HG02970 (cell line): ENCODE measurements around the gene ADSS1.

ENCODE experiments used
- ATAC-seq: cut with Tn5 transposase; IDR thresholded peaks from one replicate; pipeline ENCODE4 v1.9.1; 2021; ENCODE audit warnings: mild to moderate bottlenecking, moderate library complexity, moderate number of reproducible peaks; ENCODE audit not compliant: unreplicated experiment, low FRiP score

ADSS1 gene

DNA sequence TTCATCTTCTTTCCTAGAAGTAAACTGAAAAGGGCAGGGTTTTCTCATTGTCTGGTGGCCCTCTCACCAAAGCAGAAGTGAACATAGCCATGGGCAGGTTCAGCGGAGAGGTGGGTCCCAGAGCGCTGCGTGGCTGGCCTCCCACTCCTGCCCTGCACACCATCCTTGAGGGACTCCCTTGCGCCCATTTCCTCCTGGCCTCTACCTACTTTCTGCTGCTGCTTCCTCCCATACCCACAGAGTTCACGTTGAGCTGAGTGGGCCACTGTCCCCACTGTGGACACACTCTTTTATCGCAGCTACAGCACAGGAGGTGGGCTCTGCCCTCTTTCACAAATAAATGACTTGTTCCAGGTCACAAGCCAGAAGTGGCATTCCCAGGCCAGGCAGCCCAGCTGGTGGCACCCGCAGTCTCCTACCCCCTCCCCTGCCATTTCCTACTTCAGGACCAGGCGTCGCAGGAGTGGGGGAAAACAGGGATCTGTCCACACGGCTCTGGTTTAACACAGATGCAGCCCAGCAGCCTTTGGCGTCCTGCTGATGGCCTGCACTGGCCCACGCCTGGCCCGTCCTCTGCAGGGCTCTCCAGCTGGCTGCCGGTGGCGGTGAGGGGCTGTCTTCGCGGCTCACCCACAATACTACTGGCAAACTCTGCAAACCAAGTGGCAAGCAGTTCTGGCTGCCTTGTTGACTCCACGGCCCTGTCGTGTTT is 33.8 kb downstream of the ADSS1 start:
- ATAC-seq: no peak

DNA sequence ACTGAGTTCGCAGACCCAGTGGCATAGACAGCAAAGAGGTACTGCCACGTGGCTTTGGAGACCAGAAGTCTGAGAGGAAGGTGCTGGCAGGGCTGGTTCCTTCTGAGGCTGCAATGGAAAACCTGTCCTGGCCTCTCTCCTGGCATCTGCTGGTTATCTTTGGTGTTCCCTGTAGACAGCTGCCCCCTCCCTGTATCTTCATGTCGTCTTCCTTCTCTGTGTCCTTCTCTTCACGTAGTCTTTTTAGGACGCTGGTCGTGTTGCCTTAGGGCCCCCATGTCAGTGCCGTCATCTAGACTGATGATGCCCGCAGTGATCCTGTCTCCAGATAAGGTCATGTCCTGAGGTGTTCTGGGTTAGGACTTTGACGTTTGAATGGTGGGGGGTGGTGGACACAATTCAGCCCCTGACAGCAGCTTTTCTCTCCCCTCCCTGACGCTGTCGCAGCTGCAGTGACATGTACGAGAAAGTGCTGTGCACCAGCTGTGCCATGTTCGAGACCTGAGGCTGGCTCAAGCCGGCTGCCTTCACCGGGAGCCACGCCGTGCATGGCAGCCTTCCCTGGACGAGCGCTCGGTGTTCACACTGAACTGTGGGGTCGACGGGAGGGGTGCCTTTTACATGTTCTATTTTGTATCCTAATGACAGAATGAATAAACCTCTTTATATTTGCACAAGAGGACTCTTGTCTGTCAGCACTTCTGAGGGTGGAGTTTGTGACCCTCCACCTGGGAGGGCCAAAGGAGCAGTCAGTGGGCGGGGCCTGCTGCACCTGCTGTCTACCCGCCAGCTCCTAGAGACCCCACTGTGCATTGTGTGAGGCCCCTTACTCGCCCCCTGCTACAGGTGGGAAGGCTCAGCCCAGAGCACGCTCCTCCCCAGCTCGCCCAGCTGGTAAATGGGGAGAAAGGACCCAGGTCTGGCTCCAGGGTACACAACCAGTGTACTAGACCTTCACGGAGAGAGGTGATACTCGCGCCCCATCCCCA is 35.2 kb downstream of the ADSS1 start:
- ATAC-seq: no peak

DNA sequence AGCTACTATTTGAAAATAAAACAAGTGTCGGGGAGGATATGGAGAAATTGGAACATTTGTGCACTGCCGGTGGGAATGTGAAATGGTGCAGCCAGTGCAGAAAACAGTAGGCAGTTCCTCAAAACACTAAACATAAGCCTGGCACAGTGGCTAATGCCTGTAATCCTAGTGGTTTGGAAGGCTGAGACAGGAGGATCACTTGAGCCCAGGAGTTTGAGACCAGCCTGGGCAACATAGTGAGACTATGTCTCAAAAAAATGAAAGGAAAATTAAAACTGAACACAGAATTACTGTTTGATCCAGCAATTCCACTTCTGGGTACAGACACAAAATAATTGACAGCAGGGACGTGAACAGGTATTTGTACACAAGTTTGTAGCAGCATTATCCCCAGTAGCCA is 41.5 kb downstream of the ADSS1 start:
- ATAC-seq: no peak

DNA sequence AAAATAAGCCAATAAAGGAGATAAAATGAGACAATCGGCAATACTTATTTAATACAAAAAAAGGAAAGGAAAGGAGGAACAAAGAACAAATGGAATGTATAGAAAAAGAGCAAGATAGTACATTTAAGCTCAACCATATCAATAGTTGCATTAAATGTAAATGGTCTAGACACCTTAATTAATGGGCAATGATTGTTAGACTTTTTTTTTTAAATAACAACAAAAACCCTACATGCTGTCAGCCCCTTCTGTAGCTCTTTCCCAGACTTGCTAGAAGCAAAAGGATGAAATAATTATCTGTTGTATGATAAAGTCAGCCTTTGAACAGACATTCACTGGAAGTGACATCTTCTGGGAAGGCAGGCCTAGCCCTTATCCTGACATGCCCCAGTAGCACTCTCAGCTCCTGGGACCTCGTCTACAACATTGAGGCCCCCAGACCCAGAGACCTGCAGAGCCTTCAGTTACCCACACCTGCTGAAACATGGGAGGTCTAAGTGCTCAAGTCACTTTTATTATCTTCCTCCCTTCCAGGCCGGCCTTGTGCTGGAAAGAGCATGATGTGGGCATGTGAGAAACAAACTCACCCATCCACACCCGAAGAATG is 42.3 kb downstream of the ADSS1 start:
- ATAC-seq: no peak

DNA sequence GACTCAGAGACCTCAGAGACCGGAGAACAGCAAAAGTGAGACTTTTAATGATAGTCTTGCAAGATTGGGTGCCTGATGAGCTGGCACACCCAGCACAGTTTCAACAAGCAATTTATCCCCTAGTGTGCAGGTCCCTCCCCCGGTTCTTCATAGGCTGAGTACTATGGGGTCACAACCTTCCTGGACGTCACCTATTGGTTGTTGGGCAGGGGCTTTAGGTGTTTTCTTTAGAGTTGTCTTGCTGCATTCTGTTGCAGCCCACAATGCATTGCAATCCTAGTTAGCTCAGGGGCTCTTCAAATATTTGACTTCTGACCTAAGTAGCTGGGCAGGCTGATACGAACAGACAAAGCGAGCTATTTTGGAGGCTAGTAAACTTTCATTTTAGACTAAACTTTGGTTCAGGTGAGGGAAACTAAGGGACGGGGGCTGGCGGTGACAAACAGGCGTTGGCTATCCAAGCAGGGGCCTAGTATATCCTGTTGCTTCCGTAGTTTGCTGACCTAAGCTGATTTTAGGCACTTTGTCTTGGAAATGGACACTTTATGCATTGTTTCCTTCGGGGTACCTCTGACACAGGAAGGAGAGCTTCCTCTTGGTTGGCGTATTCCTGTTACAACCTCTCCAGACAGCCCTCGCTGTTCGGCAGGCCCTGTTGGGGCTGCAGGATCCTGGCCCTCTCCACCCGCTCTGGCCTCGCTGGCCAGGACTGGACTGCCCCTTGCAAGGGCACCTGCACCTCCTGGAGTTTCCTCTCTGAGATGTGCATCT is 43.0 kb downstream of the ADSS1 start:
- ATAC-seq: no peak

DNA sequence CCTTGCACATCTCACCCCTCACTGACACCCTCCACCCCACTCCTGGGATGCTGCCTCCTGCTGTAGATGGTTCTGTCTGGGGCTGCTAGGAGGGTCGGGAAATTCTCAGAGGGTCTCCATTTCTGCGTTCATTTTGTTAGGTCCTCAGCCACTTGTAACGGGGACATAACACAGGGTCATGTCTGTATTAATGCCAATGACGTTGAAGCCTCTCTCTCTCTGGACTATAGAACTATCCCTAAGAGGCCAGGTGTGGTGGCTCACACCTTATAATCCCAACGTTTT is 43.5 kb downstream of the ADSS1 start:
- no peak for ATAC-seq

DNA sequence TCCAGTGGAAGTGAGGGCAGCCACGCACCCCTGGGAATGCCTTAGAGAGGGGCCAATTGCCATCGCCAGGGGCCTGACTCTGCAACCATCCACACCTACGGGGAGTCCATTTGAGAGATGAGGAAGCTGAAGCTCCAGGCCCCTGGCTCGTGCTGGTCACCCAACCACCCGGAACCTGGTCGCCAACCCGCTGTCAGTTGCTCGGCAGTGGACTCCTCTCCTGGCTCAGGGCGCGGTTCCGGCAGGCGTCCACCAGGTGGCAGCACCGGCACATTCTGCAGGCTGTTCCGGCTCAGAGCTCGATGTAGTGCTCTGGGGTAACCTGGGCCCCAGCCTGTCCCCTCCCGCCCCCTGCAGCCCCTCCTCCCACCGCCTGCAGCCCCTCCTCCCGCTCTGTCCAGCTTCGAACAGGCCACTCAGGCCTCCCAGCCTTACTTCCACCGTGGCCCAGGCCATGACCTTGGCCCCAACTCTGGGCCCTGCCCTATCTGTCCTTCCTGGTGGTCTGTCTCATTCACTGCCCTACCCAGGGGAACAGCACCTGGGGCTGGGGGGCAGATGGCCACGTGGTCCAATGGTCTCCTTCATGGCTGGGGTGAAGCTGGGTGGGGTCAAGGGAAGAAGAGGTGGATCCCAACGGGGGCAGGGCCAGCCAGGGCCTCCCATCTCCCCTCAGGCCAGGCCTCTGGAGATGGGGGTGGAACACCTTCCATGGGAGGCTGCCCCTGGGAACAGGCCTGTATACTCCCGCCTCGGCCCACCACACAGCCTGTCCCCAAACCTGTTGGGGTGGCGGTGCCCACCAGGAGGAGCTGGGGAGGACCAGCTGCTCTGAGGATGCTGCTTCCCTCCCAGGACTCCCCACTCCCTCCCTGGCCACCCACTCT is 44.7 kb downstream of the ADSS1 start:
- peak; percentile 71 for ATAC-seq

DNA sequence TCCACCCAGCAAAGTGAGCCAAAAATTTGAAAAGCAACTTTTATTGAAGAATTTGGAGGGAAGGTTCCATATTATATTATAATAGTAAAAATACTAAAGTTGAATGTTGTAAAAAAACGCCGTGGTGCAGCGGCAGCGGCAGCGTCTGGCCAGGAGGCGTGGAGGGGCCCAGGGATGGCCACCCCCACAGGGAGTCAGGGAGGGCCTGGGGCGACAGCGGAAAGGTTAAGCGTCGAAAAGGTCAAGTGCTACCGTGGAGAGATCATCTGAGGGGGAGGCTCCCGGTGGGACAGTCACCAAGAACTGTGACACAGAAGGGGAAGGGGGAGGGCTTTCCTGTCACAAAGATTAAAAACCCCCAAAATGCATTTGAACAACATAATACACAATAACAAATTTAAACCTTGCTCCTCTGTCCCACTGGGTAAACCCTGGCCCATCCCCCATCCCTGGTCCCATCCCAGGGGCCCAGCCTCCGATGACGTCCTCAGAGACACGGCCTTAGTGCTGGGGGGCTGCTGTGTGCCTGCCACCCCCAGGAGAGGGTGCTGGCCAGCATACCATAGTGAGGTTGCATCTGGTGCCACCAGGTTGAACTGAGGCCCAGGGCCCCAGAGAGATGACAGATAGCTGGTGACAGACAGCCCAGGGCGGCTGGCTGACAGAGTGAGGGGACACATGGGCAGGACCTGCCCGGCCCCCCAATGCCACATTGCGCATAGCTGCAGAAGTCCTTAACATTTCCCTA is 45.5 kb downstream of the ADSS1 start:
- no peak for ATAC-seq

DNA sequence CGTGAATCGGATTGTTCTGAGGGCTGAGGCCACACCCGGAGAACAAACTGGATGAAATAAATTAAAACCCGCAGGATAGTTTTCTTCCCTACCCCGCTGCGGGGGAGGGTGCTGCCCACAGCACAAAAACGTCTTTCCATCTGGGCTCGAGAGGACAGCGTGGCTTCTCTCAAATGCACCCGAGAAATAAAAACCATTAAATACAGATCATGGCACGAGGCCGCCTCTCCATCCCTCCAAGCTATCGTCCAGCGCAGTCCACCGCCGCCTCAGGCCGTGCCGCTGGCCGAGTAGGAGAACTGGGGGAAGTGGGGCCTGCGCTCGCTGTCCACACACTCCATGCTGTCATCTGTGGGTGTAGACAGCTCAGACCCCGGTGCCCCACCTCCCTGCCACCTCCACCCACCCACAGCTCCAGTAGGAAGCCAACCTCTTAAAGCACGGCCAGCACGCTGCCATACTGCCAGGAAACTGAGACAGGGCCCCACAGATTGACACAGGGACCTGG is 46.1 kb downstream of the ADSS1 start:
- ATAC-seq: no peak

DNA sequence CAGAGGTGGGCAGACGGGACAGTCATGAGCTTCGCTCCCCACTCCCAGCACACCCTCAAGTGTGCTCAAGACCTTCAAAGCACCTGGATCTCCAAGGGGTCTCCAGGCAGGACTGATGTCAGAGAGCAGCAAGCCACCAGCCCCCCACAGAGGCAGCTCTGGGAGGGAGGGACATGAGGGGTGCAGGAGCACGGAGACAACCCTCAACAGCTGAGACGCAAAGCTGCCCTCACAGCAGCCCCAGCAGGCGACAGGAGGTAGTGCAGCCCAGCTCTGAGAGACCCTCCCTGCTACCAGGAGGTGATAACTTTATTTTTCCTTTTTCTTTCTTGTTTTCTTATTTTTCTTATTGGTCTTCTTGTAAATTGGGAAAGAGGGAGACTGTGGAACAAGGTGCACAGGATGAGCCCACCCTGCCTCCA is 46.8 kb downstream of the ADSS1 start:
- no peak for ATAC-seq

DNA sequence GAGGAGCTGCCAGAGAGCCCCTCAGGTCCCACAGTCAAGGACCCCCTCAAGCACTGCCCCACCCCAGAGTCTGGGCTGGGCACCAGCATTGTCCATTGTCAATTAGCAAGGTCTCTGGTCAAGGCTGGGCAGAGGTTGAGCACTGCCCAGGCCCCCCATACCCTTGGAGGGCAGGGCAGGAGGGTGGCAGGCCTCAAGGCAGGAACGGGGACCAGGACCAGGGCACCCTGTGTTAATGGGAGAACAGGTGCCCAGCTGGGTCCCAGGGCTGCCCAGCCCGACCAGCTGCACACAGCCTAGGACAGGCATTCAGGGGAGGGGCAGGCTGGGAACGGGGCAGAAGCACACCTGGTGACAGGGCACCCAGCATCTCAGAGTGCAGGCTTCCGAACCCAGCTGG is 47.3 kb downstream of the ADSS1 start:
- no peak for ATAC-seq

DNA sequence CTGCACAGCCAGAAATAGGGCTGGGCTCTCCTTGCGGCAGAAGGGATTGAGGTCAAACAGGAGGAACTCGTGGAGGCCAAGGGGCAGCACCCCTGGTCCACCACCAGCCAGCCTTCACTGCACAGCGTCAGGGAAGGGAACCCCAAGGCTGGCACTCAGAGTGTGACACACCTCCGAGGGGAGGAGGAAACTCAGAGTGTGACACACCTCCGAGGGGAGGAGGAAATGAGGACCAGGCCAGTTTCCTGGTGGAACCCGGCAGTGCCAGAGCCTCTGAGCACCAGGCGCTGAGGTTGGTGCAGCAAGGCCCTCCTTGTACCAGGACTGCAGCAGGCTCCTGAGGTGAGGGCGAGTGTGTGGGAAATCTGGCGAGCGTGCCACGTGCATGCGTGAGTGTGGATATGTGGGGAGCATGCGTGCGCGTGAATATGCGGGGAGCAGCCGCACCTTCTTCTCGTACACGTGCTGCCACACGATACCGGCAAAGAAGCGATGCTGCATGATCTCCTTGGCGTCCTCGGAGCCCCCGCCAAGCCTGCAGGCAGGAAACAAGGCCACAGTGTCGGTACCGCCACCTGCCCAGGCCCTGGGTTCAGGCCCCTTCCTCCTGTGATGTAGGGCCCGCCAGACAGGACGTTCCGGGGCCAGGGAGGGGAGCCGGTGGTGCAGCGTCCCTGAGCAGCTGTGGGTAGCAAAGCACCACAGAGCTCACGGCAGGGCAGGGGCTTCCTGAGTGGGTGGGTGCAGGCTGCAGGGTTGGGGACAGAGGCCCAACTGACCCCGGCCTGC is 48.1 kb downstream of the ADSS1 start:
- no peak for ATAC-seq

DNA sequence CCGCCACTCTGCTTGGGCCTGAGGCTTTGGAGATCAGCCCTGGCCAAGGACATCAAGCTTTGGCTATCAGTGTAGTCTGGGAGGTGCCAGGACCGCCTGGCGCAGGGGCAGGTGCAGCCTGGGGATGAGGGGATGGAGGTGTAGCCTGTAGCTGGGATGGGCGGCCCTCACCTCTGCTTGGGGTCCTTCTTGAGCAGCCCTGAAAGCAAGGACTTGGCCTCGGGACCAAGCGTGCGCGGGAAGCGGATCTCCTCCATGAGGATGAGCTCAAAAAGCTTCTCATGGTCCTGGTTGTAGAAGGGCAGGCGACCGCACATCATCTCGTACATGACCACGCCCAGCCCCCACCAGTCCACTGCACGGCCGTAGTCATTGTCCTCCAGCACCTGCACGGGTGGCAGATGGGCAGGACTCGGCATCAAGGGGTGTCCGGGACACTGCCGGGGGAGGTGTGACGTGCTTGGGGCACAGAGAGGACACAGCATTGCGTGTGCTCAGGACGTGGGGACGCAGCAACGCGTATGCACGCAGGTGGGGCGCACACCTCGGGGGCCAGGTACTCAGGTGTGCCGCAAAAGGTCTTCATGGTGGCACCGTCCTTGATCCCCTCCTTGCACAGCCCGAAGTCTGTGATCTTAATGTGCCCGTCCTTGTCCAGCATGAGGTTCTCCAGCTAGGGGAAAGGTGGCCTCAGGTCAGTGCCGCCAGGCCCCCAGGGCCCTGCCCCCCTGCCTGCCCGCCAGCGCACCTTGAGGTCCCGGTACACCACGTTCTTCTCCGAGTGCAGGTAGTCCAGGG is 48.9 kb downstream of the ADSS1 start:
- no peak for ATAC-seq

DNA sequence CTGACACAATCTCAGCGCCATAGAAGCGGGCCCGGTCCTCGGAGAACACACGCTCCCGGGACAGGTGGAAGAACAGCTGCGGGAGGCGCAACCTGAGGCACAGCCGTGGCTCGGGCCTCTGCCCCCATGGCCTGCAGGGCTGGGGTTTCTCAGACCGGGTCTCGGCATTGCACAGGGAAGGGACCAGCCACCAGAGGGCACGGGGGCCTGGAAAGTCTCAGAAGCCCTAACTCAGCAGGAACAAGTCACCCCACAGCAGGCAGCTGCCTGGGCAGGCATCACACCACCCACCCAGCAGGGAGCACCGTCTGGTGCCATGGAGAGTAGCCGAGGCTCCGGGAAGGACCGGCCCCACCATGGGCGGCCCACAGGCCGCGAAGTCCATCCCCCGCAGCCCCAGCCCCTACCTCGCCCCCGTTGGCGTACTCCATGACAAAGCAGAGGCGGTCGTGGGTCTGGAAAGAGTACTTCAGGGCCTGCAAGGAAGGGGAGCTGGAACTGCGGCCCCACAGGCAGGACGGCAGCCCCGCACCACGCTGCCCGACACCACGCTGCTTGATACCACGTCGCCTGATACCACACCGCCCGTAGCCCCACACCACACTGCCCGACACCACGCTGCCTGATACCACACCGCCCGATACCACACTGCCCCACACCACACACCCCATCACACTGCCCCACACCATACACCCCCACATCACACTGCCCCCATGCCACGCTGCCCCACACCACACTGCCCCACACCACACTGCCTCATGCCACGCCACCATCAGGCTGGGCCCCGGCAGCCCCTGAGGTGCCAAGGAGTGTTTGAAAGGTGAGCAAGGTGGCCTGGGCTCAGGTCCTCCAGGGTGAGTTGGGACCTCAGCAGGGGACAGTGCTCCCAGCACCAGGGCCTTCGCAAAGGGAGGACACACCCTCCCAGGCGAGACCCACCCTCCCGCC is 49.8 kb downstream of the ADSS1 start:
- ATAC-seq: no peak

DNA sequence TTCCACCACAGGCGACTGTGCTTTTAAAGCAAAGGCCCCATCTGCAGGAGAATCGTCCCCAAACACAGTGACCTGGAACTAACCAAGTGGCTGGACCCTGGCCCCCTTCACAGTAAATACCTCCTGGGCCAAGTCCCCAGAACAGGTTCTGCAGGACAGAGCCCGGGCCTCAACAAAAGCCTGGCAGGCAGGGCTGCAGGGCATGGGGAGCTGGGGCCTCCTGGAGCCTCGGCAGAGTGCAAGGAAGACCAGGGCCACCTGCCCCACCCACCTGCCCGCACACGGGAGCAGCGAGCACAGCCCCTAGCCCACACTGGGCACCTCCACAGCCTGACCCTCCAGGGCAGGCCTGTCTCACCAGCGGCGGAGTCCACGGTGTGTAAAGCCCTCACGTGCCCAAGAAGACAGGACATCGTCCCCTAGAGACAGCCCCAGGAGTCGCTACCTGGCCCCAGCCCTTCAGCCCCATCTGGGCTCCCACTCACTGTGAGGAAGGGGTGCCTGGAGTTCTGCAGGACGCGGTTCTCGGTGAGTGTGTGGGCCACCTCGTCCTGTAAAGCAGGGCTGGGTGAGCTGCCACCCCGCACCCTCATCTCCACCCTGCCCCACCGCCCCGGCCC is 50.5 kb downstream of the ADSS1 start:
- no peak for ATAC-seq

DNA sequence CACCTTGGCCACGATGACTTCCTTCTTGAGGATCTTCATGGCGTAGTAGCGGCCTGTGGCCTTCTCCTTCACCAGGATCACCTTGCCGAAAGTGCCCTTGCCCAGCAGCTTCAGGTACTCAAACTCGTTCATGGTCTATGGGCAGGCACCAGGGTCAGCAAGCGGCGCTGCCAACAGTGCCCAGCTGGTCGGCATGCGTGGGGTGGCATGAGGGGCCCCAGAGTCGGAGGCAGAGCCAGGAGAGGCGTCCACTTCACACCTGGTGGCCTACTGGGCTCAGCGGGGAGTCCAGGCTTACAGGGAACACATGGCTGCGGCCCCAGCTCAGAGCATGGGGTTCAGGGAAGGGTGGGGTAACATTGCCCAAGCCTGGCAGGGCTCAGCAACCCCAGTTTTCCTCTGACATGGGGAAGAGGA is 51.1 kb downstream of the ADSS1 start:
- ATAC-seq: no peak
